GM21515 (cell line): ENCODE data around the gene AOC1.

Experiments
- ATAC-seq: cut with Tn5 transposase; IDR thresholded peaks from one replicate; pipeline ENCODE4 v1.9.1; 2021; ENCODE audit not compliant: unreplicated experiment

The AOC1 gene

DNA sequence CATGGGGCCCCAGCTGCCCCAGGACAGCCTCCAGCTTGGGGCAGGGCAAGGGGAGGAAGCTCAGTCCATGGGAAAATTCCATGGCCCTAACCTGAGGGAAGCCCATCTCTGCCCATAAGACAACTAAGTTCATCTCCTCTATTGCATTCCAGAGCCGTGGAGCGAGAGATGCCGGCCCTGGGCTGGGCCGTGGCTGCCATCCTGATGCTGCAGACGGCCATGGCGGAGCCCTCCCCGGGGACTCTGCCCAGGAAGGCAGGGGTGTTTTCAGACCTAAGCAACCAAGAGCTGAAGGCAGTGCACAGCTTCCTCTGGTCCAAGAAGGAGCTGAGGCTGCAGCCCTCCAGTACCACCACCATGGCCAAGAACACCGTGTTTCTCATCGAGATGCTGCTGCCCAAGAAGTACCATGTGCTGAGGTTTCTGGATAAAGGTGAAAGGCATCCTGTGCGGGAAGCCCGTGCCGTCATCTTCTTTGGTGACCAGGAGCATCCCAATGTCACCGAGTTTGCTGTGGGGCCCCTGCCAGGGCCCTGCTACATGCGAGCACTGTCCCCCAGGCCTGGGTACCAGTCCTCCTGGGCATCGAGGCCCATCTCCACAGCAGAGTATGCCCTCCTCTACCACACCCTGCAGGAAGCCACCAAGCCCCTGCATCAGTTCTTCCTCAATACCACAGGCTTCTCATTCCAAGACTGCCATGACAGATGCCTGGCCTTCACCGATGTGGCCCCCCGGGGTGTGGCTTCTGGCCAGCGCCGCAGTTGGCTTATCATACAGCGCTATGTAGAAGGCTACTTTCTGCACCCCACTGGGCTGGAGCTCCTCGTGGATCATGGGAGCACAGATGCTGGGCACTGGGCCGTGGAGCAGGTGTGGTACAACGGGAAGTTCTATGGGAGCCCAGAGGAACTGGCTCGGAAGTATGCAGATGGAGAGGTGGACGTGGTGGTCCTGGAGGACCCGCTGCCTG lies 4.3 kb downstream of the AOC1 start:
- ATAC-seq = no peak

DNA sequence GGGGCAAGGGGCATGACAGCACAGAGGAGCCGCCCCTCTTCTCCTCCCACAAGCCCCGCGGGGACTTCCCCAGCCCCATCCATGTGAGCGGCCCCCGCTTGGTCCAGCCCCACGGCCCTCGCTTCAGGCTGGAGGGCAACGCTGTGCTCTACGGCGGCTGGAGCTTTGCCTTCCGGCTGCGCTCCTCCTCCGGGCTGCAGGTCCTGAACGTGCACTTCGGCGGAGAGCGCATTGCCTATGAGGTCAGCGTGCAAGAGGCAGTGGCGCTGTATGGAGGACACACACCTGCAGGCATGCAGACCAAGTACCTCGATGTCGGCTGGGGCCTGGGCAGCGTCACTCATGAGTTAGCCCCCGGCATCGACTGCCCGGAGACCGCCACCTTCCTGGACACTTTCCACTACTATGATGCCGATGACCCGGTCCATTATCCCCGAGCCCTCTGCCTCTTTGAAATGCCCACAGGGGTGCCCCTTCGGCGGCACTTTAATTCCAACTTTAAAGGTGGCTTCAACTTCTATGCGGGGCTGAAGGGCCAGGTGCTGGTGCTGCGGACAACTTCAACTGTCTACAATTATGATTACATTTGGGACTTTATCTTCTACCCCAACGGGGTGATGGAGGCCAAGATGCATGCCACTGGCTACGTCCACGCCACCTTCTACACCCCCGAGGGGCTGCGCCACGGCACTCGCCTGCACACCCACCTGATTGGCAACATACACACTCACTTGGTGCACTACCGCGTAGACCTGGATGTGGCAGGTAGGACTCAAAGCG lies 5.1 kb downstream of the AOC1 start:
- no peak for ATAC-seq

DNA sequence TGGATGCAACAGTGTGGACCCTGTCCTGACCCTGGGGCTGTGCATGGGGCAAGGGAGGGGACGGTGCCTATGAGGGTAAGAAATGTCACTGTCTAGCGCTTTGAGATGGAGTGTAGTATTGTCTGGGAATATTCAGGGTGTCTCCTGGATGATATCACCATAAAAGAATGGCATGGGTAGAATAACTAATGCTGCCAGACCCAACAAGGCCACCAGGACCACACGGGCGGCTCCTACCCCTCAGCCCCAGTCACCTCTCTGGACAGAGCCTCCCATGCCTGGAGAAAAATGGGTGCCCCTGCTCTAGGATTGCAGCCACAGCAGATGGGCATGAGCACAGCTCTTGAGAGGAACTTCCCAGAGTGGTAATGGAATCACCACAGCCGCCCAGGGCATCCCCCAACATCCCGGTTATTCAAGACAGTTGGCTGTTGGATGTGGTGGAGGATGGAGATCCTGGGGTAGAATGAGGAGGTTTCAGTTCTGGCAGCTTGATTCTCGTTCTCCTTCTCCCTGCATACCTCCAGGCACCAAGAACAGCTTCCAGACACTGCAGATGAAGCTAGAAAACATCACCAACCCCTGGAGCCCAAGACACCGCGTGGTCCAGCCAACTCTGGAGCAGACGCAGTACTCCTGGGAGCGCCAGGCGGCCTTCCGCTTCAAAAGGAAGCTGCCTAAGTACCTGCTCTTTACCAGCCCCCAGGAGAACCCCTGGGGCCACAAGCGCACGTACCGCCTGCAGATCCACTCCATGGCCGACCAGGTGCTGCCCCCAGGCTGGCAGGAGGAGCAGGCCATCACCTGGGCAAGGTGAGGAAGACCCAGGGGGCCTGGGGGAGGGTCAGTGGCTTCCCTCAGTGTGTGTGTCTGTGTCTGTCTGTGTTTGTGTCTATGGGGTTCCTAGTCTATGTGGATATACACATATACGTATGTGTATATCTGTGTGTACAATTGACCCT lies 6.2 kb downstream of the AOC1 start:
- ATAC-seq = no peak

DNA sequence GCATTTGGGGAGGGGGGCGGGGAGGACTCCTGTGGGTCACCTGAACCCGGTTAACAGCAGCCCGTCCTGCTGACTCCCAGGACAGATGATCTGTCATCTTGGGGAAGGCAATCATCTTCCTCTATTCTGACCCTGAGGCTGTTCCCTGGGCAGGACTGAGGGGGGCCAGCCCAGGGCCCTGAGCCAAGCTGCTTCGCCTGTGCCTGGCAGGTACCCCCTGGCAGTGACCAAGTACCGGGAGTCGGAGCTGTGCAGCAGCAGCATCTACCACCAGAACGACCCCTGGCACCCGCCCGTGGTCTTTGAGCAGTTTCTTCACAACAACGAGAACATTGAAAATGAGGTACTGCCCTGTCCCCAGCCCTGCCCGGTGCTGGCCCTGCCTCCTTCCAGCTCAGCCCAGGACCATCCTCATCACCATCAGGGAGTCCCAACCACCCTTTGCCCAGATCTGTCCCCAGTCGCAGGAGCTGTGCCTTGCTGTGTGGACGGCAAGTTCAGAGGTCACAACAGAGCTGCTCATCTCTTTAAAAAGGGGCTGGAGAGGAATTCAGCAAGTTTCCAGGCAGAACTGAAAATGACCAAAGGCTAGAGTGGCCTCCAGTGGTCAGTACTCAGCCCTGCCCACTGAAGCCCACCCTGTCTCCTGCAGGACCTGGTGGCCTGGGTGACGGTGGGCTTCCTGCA lies 8.1 kb downstream of the AOC1 start:
- no peak for ATAC-seq

DNA sequence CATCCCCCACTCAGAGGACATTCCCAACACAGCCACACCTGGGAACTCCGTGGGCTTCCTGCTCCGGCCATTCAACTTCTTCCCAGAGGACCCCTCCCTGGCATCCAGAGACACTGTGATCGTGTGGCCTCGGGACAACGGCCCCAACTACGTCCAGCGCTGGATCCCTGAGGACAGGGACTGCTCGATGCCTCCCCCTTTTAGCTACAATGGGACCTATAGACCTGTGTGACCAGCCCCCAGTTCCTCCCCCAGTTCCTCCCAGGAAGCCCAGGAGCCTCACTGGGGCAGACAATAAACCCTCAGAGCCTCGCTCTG lies 8.6 kb downstream of the AOC1 start:
- no peak for ATAC-seq

DNA sequence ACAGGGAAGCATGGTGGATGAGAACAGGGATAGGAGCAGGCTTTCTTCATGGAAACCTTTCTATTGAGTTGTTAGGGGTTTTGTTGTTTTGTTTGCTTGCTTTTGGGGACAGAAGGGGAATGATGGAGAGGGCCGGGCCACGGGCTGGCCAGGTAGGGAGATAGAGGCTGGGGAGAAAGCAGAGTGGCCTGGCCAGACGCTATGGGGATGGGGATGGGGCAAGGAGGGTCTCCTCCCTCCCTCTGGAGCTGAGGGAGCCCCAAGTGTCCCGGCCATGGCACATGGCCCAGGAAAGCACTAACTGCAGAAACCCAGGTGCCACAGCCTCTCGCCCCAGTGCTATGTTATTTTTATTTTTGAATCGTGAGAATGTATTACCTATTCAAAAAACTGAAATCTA lies 10.0 kb downstream of the AOC1 start:
- ATAC-seq = no peak

DNA sequence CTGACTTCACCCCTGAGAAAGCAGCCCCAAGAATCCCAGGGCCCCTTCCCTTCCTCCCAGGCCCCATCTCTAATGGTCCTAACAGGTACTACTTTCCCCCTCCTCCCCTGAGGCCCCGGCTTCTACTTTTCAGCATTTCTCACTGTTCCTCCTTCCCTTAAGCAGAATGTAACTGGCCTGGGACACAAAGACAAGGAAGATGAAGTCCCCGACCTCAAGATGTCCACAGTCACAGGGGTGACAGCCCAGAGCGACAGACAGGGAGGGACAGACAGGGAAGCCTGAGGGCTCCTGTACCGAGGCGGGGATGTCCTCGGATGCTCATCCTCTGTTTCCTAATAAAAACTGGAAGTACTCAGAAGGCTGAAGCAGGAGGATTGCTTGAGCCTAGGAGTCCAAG lies 11.6 kb downstream of the AOC1 start:
- ATAC-seq = no peak

DNA sequence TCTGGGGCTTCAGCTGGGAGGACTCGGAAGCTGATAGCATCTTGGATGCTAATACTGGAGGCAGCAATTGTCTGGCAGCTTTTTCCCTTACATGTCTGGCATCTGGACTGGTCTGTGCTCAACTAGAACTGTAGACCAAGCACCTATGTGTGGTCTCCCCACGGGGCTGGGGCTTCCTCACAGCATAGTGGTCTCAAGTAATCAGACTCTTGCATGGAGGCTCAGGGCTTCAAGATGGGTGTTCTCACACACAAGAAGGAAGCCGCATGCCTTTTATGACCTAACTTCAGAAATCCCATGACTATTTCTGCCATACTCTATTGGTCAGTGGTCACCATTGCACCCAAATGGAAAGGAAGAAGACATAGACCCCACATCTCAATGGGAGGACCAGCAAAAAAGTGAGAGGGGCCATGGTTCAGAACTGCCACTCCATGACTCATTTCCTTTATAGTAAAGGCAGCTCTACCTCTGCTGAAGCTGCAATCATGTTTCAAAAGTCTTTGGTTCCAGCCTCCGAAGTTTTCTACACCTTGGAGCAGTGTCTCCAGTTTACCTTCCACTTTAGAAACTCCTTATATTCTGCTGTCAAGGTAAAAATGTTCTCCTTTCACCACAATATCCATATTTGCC lies 14.7 kb downstream of the AOC1 start:
- ATAC-seq = no peak

DNA sequence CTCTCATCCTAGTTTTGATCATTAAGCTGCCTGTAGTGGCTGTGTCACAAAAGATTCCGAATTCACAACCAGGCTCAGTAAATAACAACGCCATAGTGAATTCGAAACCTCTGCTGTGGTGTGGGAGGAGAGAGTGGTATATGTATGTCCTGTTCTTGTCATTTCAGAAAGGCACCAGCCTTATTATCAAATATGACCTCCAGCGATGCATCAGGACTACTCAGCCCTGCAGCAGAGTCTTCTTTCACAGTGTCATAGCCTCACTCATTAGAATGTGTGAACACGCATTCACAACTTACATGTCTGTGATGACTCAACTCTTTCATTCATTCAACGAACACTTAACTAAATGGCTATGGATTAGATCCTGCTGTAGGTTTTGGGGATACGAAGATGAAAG lies 15.3 kb downstream of the AOC1 start:
- no peak for ATAC-seq

DNA sequence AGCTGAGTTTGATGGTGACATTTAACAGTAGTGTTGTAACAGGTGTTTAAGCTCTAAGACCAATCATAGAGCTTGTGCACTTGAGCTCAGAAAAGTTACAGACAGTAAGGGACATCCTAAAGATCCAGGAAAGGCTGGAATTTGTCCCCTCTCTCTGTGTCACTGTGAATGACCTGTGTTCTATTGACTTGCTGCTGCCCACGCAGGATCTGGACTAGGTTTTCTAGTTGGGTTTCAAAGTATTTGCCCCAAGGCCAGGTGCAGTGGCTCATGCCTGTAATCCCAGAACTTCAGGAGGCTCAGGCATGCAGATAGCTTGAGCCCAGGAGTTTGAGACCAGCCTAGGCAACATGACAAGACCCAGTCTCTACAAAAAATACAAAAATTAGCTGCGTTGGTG lies 17.1 kb downstream of the AOC1 start:
- no peak for ATAC-seq

DNA sequence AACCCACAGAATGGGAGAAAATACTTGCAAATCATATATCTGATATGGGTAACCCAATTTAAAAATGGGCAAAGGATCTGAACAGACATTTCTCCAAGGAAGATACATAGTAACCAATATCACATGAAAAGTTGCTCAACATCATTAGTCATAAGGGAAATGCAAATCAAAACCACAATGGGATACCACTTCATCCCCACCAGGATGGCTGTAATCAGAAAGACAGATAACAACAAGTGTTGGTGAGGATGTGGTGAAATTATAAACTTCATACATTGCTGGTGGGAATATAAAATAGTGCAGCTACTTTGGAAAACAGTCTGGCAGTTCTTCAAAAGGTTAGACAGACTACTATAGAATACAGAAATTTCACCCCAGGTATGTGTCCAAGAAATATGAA lies 19.3 kb downstream of the AOC1 start:
- ATAC-seq = no peak

DNA sequence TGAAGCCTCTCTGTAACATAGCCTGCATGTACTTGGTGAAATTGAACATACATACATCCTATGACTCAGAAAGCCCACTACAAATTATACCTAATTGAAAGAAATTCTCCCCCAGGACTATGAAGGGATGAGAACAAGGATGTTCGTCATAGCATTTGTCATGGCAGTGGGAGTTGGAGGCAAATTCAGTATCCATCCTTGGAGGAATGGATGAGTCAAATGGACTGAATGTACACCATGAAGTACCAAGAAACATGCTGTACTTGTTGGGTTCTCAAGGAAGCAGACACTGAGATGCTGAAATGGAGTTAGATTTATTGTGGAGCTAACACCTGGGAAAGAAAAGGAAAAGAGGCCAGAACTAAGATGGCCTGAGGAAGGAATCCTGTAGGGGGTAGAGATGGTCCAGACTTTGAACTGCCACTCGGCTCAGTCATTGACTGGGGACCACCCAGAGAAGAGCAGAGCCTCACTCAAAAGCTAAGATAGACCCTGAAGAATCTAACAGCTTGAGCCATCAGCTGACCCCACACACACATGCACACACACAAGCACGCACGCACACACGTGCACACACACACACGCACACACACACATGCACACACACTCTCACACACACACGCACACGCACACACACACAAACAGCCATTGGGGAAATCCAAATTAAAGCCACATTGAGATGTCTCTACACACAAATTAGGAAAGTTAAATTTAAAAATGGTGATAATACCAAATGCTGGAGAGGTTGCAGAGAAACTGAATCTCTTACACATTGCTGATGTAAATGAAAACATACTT lies 22.3 kb downstream of the AOC1 start:
- no peak for ATAC-seq

DNA sequence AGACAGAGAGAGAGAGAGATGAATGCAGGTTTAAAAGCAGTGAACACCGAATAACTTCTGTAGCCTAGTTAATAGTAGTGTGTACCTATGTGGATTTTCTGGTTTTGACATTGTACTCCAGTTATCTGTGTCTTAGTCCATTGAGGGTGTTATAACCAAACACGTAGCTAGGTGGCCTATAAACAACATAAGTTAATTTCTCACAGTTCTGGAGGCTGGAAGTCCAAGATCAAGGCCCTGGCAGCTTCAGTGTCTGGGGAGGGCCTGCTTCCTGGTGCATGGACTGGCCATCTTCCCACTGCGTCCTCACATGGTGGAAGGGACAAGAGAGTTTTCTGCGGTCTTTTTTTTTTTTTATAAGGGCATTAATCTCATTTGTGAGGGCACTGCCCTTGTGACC lies 23.5 kb downstream of the AOC1 start:
- ATAC-seq = no peak

DNA sequence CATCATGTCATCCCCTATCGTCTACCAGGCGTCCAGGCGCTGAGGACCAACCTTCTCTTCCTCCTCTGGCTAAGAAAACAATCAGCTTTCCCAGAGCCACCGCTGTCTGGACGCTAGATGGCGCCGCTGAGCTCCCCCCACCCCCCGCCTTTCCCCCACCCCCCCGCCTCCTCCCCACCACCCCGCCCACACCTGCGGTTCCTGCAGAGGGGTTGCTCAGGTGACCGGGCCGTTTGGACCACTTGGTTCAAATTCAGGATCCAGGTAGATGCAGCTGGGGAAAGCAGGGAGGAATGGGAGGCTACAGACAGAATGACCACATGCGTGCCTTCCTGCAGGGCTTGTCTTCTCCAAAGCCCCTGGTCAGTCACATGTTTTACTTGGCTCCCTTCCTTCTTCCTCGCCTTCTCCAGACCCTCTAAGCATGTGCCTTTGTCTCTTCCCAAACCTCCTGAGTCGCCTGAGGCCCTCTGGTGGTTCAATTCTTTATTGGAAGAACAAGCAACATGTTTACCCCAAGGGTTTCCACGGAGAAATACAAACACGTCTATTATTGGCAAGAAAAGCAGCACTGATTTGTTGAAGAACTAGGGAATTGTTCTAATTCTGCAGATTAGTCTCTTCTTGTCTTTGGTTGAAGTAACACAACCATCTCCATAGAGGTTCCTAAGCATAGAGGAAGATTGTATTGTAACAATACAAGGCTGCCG lies 24.7 kb downstream of the AOC1 start:
- ATAC-seq = no peak

DNA sequence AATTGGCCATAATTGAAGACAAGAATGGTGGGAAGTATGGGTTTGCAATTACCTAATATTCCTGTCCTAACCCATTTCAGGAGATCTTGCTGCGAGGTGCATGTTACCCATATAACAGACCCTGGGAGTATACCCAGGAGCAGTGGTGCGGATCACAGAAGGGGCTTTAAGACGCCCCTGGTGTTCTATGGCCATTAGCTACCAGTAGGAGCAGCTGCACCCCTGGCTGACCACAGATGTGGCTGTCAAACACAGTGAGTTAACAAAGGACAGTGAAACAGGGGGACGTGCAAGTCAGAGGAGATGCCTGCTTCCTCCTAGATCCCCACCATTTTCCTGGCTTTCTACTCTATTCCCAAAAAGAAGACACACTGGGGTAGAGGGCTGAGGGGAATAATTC lies 25.2 kb downstream of the AOC1 start:
- no peak for ATAC-seq

DNA sequence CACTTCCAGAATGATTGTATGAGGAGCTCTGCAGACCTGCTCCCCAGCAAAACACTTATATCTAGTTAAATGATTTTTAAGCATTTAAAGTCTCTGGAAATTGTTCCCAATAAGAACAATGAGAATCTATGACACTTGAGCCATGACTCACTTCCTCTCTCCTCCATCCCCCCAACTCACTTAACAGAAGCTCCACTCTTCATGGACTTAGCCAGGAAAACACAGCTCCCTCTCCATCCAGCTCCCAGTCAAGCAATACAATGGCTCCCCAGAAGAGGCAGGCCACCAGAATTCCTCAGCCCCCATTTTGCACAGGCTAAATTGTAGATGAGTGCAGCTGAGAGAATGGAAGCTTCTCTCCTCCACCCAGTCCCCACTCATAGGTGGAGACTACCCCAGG lies 27.0 kb downstream of the AOC1 start:
- no peak for ATAC-seq

DNA sequence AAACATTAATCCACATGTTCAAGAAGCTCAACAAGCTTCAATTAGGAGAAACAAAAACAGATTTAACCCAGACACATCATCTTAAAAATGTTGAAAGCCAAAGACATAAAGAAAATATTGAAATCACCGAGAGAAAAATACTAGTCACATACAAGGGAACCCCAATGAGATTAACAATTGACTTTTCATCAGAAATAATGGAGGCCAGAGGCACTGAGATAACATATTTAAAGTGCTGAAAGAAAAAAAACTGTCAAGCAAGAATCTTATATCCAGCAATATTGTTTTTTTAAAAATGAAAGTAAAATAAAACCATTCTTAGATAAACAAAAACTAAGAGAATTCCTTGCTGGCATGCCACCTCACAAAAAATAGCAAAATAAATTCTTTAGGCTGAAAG lies 28.9 kb downstream of the AOC1 start:
- no peak for ATAC-seq

DNA sequence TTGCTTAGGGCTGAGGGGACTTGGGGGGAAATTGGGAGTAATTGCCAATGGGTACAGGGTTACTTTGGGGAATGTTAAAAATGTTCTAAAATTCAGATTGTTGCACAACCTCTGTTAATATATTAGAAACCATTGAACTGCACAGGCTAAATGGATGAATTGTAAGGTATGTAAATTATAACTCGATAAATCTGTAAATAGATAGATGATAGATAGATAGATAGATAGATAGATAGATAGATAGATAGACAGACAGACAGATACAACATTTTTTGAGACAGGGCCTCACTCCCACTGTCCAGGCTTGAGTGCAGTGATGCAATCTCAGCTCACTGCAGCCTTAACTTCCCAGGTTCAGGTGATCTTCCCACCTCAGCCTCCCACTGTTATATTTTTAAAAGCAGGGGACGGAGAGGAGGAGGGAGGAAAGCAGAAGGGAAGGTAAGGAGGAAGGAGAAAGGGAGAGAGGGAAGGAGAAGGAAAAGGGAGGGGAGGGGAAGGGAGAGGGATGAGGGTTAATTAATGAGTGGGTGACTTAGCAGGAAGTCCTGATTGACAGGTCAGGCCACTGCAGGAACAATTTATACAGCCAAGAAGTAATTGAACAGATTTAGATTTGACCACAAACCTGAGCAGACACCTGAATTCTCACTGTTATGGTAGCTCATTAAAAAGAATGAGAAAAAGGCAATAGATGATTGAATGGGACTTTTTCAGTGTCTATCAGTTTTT lies 38.7 kb downstream of the AOC1 start:
- no peak for ATAC-seq
